ENCODE results near the gene FZD8.

DNA sequence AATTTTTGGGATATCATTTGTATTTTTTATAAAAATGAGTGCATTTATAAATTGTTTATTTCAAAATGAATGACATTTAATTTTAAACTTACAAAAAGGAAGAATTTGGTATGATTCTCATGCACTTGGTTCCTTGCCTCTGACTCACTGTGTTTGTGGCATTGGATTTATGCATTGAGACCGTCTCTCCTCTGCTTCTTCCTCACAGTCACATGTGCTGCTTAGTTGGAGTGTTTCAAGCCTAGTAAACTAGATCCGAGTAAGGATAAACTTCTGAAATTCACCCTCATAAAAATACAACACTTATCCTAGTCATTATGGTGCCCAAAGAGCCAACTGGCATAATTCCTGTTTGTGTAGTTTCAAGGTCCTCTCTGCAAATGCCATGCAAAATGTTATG, 19.1 kb upstream of the FZD8 start:
- TF ChIP-seq, protein P1, sequence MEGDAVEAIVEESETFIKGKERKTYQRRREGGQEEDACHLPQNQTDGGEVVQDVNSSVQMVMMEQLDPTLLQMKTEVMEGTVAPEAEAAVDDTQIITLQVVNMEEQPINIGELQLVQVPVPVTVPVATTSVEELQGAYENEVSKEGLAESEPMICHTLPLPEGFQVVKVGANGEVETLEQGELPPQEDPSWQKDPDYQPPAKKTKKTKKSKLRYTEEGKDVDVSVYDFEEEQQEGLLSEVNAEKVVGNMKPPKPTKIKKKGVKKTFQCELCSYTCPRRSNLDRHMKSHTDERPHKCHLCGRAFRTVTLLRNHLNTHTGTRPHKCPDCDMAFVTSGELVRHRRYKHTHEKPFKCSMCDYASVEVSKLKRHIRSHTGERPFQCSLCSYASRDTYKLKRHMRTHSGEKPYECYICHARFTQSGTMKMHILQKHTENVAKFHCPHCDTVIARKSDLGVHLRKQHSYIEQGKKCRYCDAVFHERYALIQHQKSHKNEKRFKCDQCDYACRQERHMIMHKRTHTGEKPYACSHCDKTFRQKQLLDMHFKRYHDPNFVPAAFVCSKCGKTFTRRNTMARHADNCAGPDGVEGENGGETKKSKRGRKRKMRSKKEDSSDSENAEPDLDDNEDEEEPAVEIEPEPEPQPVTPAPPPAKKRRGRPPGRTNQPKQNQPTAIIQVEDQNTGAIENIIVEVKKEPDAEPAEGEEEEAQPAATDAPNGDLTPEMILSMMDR (IDR thresholded peaks at IDR 0.05; ENCODE audit: low read length) = no peak
- no peak for TF ChIP-seq EZH2 (IDR thresholded peaks at IDR 0.05; ENCODE audit: borderline replicate concordance, low read length)
